AG20443 (cell line): ENCODE measurements around the gene CFAP54.

Source experiments
- DNase-seq: peaks from one replicate; pipeline ENCODE4 v3.0.0; 2012; ENCODE audit warnings: low spot score, mixed read lengths

The CFAP54 gene

GRCh38 chr12:96892104-96892503 is 402.7 kb downstream of the CFAP54 start:
- DNase-seq, result no peak

- no peak for DNase-seq
Measured at GRCh38 chr12:96897421-96897820, 408.0 kb downstream of the CFAP54 start.

- no peak for DNase-seq
Measured at GRCh38 chr12:96901175-96901574, 411.8 kb downstream of the CFAP54 start.

- DNase-seq, result no peak
Measured at GRCh38 chr12:96902076-96902475, 412.7 kb downstream of the CFAP54 start.

GRCh38 chr12:96906498-96906848 is 417.1 kb downstream of the CFAP54 start:
- no peak for DNase-seq

GRCh38 chr12:96906849-96907670 is 417.7 kb downstream of the CFAP54 start, which contains the start of gene NEDD1:
TSS of gene NEDD1 (plus strand) at chr12:96907257. CDS start at chr12:96909760, 2,503 bp downstream.
- peak; percentile 95 for DNase-seq

GRCh38 chr12:96907671-96908422 is 418.5 kb downstream of the CFAP54 start:
- peak; percentile 53 for DNase-seq

- DNase-seq, result no peak
Measured at GRCh38 chr12:96908423-96908675, 419.0 kb downstream of the CFAP54 start.

GRCh38 chr12:96912261-96912660 is 422.9 kb downstream of the CFAP54 start:
- no peak for DNase-seq

GRCh38 chr12:96912943-96913342 is 423.6 kb downstream of the CFAP54 start:
- DNase-seq, result no peak

- no peak for DNase-seq
Measured at GRCh38 chr12:96919510-96920210, 430.3 kb downstream of the CFAP54 start.
